Astrocyte of the cerebellum (primary cell): ENCODE data around the gene CFAP45.

ENCODE experiments used
- DNase-seq: peaks from one replicate; pipeline ENCODE4 v3.0.0-alpha.2; 2011; ENCODE audit warnings: low read depth
- H3K4me3 ChIP-seq: 2 replicates; pipeline ENCODE4 v1.5.1; 2011; ENCODE audit warnings: mild to moderate bottlenecking, low read depth, low read length, moderate library complexity
- in situ Hi-C: cut with HindIII; loops from 2 replicates; pipeline ENCODE4 v1.10.0; 2017; ENCODE audit warnings: low sequenced_read_pairs
- TF ChIP-seq, protein P1 (sequence below): IDR thresholded peaks from 2 replicates; pipeline ENCODE4 v1.5.1; 2012; ENCODE audit warnings: low read length, low read depth, moderate library complexity, mild to moderate bottlenecking; ENCODE audit errors: missing control alignments

The CFAP45 gene

DNA sequence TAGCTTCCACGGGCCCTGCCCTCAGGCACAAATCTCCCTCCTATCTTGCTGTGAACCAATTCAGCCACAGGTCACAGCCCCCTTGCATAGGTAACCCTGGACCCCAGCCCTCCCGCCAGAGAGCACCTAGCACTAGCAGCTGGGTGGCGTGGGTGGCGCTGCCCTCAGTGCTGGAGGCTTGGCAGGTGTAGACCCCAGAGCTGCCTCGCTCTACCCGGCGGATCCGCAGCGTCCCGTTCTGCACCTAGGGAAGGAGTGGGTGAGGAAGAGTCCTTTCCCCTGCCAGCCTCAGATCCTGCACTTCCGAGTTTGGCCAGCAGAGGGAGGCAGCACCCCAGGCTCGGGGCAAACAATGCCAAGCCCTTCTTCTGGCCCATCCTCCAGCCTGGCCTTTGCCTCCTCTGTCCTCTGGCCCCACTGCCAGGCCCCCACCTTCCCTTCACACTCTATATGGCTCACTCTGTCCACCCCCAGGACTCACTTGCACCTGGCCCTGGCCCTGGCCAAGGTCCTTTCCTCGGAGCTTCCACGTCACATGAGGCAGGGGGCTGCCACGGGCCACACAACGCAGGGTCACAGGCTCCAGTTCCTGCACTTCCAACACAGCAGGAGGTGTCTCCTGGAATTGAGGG lies 36.4 kb upstream of the CFAP45 start:
- no peak overlapping the region for H3K4me3 ChIP-seq
- DNase-seq = no peak
- in situ Hi-C loops = no loop called here
- TF ChIP-seq, protein P1, sequence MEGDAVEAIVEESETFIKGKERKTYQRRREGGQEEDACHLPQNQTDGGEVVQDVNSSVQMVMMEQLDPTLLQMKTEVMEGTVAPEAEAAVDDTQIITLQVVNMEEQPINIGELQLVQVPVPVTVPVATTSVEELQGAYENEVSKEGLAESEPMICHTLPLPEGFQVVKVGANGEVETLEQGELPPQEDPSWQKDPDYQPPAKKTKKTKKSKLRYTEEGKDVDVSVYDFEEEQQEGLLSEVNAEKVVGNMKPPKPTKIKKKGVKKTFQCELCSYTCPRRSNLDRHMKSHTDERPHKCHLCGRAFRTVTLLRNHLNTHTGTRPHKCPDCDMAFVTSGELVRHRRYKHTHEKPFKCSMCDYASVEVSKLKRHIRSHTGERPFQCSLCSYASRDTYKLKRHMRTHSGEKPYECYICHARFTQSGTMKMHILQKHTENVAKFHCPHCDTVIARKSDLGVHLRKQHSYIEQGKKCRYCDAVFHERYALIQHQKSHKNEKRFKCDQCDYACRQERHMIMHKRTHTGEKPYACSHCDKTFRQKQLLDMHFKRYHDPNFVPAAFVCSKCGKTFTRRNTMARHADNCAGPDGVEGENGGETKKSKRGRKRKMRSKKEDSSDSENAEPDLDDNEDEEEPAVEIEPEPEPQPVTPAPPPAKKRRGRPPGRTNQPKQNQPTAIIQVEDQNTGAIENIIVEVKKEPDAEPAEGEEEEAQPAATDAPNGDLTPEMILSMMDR = peak; percentile 93

GRCh38 chr1:159935719-159936272 lies 35.8 kb upstream of the CFAP45 start:
- DNase-seq = no peak
- TF ChIP-seq, protein P1 = no peak
- H3K4me3 ChIP-seq = no peak overlapping the region
- in situ Hi-C loops = no loop called here

GRCh38 chr1:159935305-159935704 lies 35.3 kb upstream of the CFAP45 start:
- no peak for DNase-seq
- no peak overlapping the region for H3K4me3 ChIP-seq
- in situ Hi-C loops = no loop called here
- TF ChIP-seq, protein P1 = no peak

- no peak overlapping the region for H3K4me3 ChIP-seq
- DNase-seq = no peak
- in situ Hi-C loops = no loop called here
- TF ChIP-seq, protein P1 = no peak
These were observed 34.4 kb upstream of the CFAP45 start for GRCh38 chr1:159934136-159935039.

DNA sequence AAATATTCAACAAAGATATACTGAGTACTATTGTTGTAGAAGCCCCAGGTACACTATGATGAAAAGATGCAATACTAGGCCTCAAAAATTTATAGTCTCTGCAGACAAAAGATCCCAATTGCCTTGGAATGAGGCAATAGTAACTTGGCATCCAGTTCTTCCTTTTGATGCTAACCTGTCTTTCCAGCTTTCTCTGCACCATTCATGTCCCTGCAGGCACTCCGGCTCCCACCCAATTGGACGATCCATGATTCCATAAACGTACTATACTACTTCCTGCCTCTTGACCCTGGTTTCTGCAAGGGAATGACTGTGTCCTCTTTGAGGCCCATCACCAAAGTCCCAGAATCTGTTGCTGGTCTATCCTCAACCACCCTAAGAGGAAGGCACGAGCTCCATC lies 33.4 kb upstream of the CFAP45 start:
- TF ChIP-seq, protein P1 = no peak
- H3K4me3 ChIP-seq = no peak overlapping the region
- DNase-seq = no peak
- in situ Hi-C loops = no loop called here

- no peak overlapping the region for H3K4me3 ChIP-seq
- no peak for DNase-seq
- TF ChIP-seq, protein P1 = no peak
- in situ Hi-C loops = no loop called here
These were observed 32.6 kb upstream of the CFAP45 start for GRCh38 chr1:159932296-159933285.
